ENCODE data around the gene GCNT1.

Gene GCNT1

GRCh38 chr9:76534026-76534425, 75.0 kb downstream of the GCNT1 start:
- DNase-seq (ENCODE audit: low read depth in 2 of 2), result no peak

- no peak for DNase-seq (ENCODE audit: low read depth in 2 of 2)
These were observed 78.2 kb downstream of the GCNT1 start for GRCh38 chr9:76537150-76537646.

- DNase-seq (ENCODE audit: low read depth in 2 of 2), result no peak
These were observed 80.2 kb downstream of the GCNT1 start for GRCh38 chr9:76539180-76539579.

GRCh38 chr9:76542360-76542759, 83.4 kb downstream of the GCNT1 start:
- no peak for DNase-seq (ENCODE audit: low read depth in 2 of 2)

GRCh38 chr9:76545191-76545590, 86.2 kb downstream of the GCNT1 start:
- no peak for DNase-seq (ENCODE audit: low read depth in 2 of 2)

- DNase-seq (ENCODE audit: low read depth in 2 of 2), result no peak
These were observed 93.2 kb downstream of the GCNT1 start for GRCh38 chr9:76552181-76552580.

GRCh38 chr9:76552751-76553455, 93.9 kb downstream of the GCNT1 start:
- DNase-seq (ENCODE audit: low read depth in 2 of 2), result no peak

GRCh38 chr9:76553680-76554079, 94.7 kb downstream of the GCNT1 start:
- DNase-seq (ENCODE audit: low read depth in 2 of 2), result no peak

All from stimulated activated CD8-positive, alpha-beta memory T cell treated with anti-CD3 and anti-CD28 coated beads, Interleukin-2, amount 100 ng/mL, for 1 hour (primary cell).